ENCODE data around the gene WDR27. TPM values are rescaled to one million over a fixed set of nuclear protein-coding genes. Genes with fewer than 3 reads are reported as not detected.
A peak's percentile ranks its signal among the peaks of the same experiment; 100 is the strongest.

Gene WDR27
- total and polyA plus RNA-seq, 10 donors: 17.6 to 69.5 (median 45.7) TPM

DNA sequence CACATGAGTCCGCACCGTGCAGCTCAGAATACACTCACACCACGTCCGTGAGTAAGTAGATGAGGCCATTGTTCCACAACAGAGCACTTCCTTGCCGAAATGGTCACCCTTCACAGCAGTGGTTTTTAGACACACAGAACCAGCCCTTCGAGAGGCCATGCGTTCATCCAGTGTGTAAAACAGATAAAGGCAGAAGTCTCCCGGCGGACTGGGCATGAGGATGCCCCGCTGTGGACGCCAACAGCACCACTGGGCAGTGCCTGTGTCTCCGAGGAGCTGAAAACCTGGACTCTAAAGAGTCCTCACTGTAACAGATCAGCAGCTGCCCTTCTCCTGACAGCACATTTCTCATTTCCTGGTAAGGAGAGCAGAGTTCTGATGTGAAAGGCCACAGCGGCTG is 75.2 kb downstream of the WDR27 start:
- H3K27me3 ChIP-seq (replicated peaks in 1 of 7): no peaks in the 10 kb centered on the region
- WGBS, 5 donors: 89 to 97% (median 94%) methylated on average over 13 of the region's 13 CpGs
- no peaks in the 10 kb centered on the region for H3K4me1 ChIP-seq
- no peak overlapping the region for H3K27ac ChIP-seq
- TF ChIP-seq POLR2AphosphoS5 (IDR thresholded peaks at IDR 0.05) (no peak), POLR2A (IDR thresholded peaks at IDR 0.05) (no peak)
- TF ChIP-seq, protein P1, sequence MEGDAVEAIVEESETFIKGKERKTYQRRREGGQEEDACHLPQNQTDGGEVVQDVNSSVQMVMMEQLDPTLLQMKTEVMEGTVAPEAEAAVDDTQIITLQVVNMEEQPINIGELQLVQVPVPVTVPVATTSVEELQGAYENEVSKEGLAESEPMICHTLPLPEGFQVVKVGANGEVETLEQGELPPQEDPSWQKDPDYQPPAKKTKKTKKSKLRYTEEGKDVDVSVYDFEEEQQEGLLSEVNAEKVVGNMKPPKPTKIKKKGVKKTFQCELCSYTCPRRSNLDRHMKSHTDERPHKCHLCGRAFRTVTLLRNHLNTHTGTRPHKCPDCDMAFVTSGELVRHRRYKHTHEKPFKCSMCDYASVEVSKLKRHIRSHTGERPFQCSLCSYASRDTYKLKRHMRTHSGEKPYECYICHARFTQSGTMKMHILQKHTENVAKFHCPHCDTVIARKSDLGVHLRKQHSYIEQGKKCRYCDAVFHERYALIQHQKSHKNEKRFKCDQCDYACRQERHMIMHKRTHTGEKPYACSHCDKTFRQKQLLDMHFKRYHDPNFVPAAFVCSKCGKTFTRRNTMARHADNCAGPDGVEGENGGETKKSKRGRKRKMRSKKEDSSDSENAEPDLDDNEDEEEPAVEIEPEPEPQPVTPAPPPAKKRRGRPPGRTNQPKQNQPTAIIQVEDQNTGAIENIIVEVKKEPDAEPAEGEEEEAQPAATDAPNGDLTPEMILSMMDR (IDR thresholded peaks at IDR 0.05 in 8 of 11, conservative IDR thresholded peaks at IDR 0.05 in 3 of 11): no peak
- no peaks in the 10 kb centered on the region for H3K9me3 ChIP-seq
- intact Hi-C loops (cut with DNase I; ENCODE audit: low total_unique reads): no loop called here
- H3K4me3 ChIP-seq: no peak overlapping the region
- H3K36me3 ChIP-seq: peaks cover 0 to 57% (median 13%) of the 10 kb centered on the region in 6 donors
- no peak for DNase-seq

DNA sequence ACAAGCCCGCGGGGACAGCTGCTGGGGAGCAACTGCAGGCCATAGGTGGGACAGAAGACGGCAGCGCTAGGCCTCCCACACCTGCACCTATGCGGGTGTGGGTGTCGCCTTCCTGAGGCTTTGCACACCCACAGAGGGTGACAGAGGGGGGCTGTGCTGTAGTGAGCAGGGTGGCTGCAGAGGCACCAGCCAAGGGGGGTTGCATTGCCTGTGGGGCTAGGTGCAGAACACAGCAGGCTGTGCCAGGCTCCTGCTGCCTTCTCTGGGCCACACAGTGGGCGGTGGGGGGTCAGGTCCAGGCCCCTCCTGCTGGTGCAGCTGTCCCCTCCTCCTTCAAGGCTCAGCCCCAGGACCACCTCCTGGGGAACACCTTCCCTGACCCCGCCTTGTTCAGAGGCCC is 75.7 kb downstream of the WDR27 start:
- WGBS, 5 donors: 89 to 97% (median 92%) methylated on average over 8 of the region's 8 CpGs
- Histone ChIP-seq H3K27me3 (replicated peaks in 1 of 7) (no peaks in the 10 kb centered on the region), H3K36me3 (peaks cover 0 to 52% (median 13%) of the 10 kb centered on the region in 6 donors), H3K27ac (no peak overlapping the region), H3K4me3 (no peak overlapping the region), H3K4me1 (no peaks in the 10 kb centered on the region), H3K9me3 (no peaks in the 10 kb centered on the region)
- peak; percentile 71 for DNase-seq
- TF ChIP-seq, protein P1 (IDR thresholded peaks at IDR 0.05 in 8 of 11, conservative IDR thresholded peaks at IDR 0.05 in 3 of 11): no peak
- TF ChIP-seq POLR2AphosphoS5 (IDR thresholded peaks at IDR 0.05) (no peak), POLR2A (IDR thresholded peaks at IDR 0.05) (no peak)
- intact Hi-C loops (cut with DNase I; ENCODE audit: low total_unique reads): no loop called here

DNA sequence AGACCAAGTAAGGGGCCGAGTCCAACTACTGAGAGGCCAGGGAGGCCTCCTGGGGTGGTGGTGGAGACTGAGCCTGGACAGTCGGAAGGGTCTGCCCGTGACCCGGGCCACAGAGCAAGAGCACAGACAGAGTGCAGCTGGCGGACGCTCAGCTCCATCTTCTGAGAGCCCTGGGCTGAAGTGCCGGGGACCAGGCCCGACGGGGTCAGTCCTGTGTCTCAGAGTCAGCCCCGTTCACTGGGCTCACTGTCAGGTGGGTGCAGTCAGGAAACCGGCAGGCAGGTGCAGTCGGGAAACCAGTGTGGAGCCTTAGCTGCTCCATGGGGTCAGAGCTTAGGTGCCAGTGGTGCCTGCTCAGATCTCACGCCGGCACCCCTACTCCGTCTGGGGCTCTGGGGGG is 76.5 kb downstream of the WDR27 start:
- Histone ChIP-seq H3K36me3 (peaks cover 0 to 51% (median 13%) of the 10 kb centered on the region in 6 donors), H3K4me1 (no peaks in the 10 kb centered on the region), H3K27ac (no peak overlapping the region), H3K4me3 (no peak overlapping the region), H3K9me3 (no peaks in the 10 kb centered on the region), H3K27me3 (replicated peaks in 1 of 7) (no peaks in the 10 kb centered on the region)
- TF ChIP-seq, protein P1 (IDR thresholded peaks at IDR 0.05 in 8 of 11, conservative IDR thresholded peaks at IDR 0.05 in 3 of 11): no peak
- TF ChIP-seq POLR2A (IDR thresholded peaks at IDR 0.05) (no peak), POLR2AphosphoS5 (IDR thresholded peaks at IDR 0.05) (no peak)
- no peak for DNase-seq
- intact Hi-C loops (cut with DNase I; ENCODE audit: low total_unique reads): no loop called here
- WGBS, 5 donors: 92 to 96% (median 95%) methylated on average over 13 to 15 of the region's 15 CpGs

DNA sequence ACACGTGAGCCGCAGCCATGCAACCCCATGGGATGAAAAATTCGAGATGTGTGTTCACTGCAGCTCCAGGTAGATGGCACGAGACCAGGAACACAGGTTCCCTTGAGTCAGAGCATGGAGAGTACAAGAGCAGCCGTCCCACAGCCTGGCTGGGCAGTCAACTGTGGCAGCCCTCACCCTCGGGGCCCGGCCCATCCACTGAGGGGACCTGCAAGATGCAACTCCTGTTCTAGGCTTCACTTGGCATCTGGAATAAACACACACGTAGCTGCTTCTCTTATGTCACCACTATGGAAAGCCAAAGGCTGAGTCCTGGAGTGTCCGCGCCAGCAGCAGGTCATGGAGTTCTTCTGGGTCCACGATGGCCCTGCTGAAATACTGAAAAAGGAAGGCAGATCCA is 77.0 kb downstream of the WDR27 start:
- TF ChIP-seq POLR2AphosphoS5 (IDR thresholded peaks at IDR 0.05) (no peak), POLR2A (IDR thresholded peaks at IDR 0.05) (no peak)
- TF ChIP-seq, protein P1 (IDR thresholded peaks at IDR 0.05 in 8 of 11, conservative IDR thresholded peaks at IDR 0.05 in 3 of 11): no peak
- peak; percentile 69 for DNase-seq
- intact Hi-C loops (cut with DNase I; ENCODE audit: low total_unique reads): no loop called here

More for the DNA sequence above, 77.0 kb downstream of the WDR27 start:
- 88 to 95% (median 92%) methylated on average over 11 of the region's 11 CpGs for WGBS, 5 donors
- H3K36me3 ChIP-seq: peaks cover 0 to 51% (median 13%) of the 10 kb centered on the region in 6 donors
- no peaks in the 10 kb centered on the region for H3K9me3 ChIP-seq
- no peak overlapping the region for H3K4me3 ChIP-seq
- no peaks in the 10 kb centered on the region for H3K4me1 ChIP-seq
- H3K27me3 ChIP-seq (replicated peaks in 1 of 7): no peaks in the 10 kb centered on the region
- no peak overlapping the region for H3K27ac ChIP-seq

All from spleen (tissue), 11 donors.